ENCODE data around the gene IL17F. TPM values are rescaled to one million over a fixed set of nuclear protein-coding genes. Genes with fewer than 3 reads are reported as not detected.

Gene IL17F
- total RNA-seq, 1 donor from 2014 or later = not detected

GRCh38 chr6:52288216-52288615 lies 43.9 kb upstream of the IL17F start:
- no peak for FAIRE-seq
- Histone ChIP-seq H3K36me3 (ENCODE audit: insufficient read depth, low read length) (no peaks in the 10 kb centered on the region), H4K20me1 (ENCODE audit: insufficient read depth, low read length) (no peaks in the 10 kb centered on the region), H3K4me2 (ENCODE audit: low read length) (no peak overlapping the region), H3K27me3 (ENCODE audit: insufficient read depth, low read length) (no peaks in the 10 kb centered on the region), H3K9me3 (ENCODE audit: insufficient read depth, low read depth, low read length) (no peaks in the 10 kb centered on the region), H3K79me2 (ENCODE audit: insufficient read depth, low read length) (peaks cover 12% of the 10 kb centered on the region), H3K4me3 (ENCODE audit: insufficient read depth, low read depth, low read length) (no peak overlapping the region), H2AFZ (ENCODE audit: low read depth, low read length) (no peak overlapping the region), H3K4me1 (ENCODE audit: insufficient read depth, low read length) (peaks cover 7% of the 10 kb centered on the region), H3K27ac (ENCODE audit: low read depth, low read length) (no peak overlapping the region), H3K9ac (ENCODE audit: low read length) (no peak overlapping the region)
- TF ChIP-seq EZH2 (IDR thresholded peaks at IDR 0.05; ENCODE audit: insufficient read depth, low read length) = no peak
- no peak for TF ChIP-seq CTCF (IDR thresholded peaks at IDR 0.05; ENCODE audit: insufficient read depth, low read depth, low read length)
- Mint-ChIP-seq H3K27me3 (ENCODE audit: low read depth, unreplicated experiment) (no peaks in the 10 kb centered on the region), H3K4me1 (ENCODE audit: low read depth, unreplicated experiment) (no peaks in the 10 kb centered on the region), H3K27ac (ENCODE audit: unreplicated experiment) (no peak overlapping the region), H3K36me3 (ENCODE audit: low read depth, unreplicated experiment) (no peaks in the 10 kb centered on the region), H3K9me3 (ENCODE audit: unreplicated experiment) (no peaks in the 10 kb centered on the region), H3K4me3 (ENCODE audit: unreplicated experiment) (no peak overlapping the region)
- DNase-seq (ENCODE audit: low read depth) = no peak

- Histone ChIP-seq H3K36me3 (ENCODE audit: insufficient read depth, low read length) (peaks cover 7% of the 10 kb centered on the region), H2AFZ (ENCODE audit: low read depth, low read length) (peak overlapping the region; percentile 49), H3K9ac (ENCODE audit: low read length) (no peak overlapping the region), H3K79me2 (ENCODE audit: insufficient read depth, low read length) (peaks cover 21% of the 10 kb centered on the region), H3K4me2 (ENCODE audit: low read length) (no peak overlapping the region), H3K4me3 (ENCODE audit: insufficient read depth, low read depth, low read length) (no peak overlapping the region), H4K20me1 (ENCODE audit: insufficient read depth, low read length) (no peaks in the 10 kb centered on the region), H3K27me3 (ENCODE audit: insufficient read depth, low read length) (no peaks in the 10 kb centered on the region), H3K4me1 (ENCODE audit: insufficient read depth, low read length) (peaks cover 7% of the 10 kb centered on the region), H3K9me3 (ENCODE audit: insufficient read depth, low read depth, low read length) (no peaks in the 10 kb centered on the region), H3K27ac (ENCODE audit: low read depth, low read length) (no peak overlapping the region)
- DNase-seq (ENCODE audit: low read depth) (peak; percentile 33), FAIRE-seq (no peak)
- Mint-ChIP-seq H3K36me3 (ENCODE audit: low read depth, unreplicated experiment) (no peaks in the 10 kb centered on the region), H3K4me1 (ENCODE audit: low read depth, unreplicated experiment) (no peaks in the 10 kb centered on the region), H3K27ac (ENCODE audit: unreplicated experiment) (no peak overlapping the region), H3K4me3 (ENCODE audit: unreplicated experiment) (no peak overlapping the region), H3K27me3 (ENCODE audit: low read depth, unreplicated experiment) (no peaks in the 10 kb centered on the region), H3K9me3 (ENCODE audit: unreplicated experiment) (no peaks in the 10 kb centered on the region)
- TF ChIP-seq CTCF (IDR thresholded peaks at IDR 0.05; ENCODE audit: insufficient read depth, low read depth, low read length) = peak; percentile 86
- TF ChIP-seq EZH2 (IDR thresholded peaks at IDR 0.05; ENCODE audit: insufficient read depth, low read length) = no peak
Observed at GRCh38 chr6:52286798-52287432, 42.6 kb upstream of the IL17F start.

All from astrocyte (in vitro differentiated cells and primary cell).